Measurements from ENCODE around the gene KCNH2. TPM values are rescaled to one million over a fixed set of nuclear protein-coding genes. Genes with fewer than 3 reads are reported as not detected.
A peak's percentile ranks its signal among the peaks of the same experiment; 100 is the strongest.

KCNH2 gene
- total and polyA plus RNA-seq, 2 of the 8 experiments (the other 6 are each of a cell fraction or from before 2014, with no cell fraction given): 8.0 to 15.0 TPM

DNA sequence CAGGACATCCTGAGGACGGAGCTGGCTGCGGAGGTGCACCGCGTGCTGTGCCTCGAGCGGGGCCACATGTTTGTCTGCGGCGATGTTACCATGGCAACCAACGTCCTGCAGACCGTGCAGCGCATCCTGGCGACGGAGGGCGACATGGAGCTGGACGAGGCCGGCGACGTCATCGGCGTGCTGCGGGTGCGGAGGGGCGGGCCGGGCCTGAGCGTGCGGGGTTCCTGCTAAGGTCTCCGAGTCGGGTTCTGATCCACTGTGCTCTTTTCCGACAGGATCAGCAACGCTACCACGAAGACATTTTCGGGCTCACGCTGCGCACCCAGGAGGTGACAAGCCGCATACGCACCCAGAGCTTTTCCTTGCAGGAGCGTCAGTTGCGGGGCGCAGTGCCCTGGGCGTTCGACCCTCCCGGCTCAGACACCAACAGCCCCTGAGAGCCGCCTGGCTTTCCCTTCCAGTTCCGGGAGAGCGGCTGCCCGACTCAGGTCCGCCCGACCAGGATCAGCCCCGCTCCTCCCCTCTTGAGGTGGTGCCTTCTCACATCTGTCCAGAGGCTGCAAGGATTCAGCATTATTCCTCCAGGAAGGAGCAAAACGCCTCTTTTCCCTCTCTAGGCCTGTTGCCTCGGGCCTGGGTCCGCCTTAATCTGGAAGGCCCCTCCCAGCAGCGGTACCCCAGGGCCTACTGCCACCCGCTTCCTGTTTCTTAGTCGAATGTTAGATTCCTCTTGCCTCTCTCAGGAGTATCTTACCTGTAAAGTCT lies 35.8 kb upstream of the KCNH2 start (continued):
- TF ChIP-seq KDM4A (IDR thresholded peaks at IDR 0.05; ENCODE audit: low read depth, low read length, severe bottlenecking) (peak; percentile 27), CREB1 (IDR thresholded peaks at IDR 0.05) (peak; percentile 95), TAF1 (IDR thresholded peaks at IDR 0.05; ENCODE audit: low read depth, low read length) (no peak), RNF2 (IDR thresholded peaks at IDR 0.05; ENCODE audit: borderline replicate concordance, low read depth, low read length, missing control alignments, poor library complexity, severe bottlenecking) (no peak), CHD2 (IDR thresholded peaks at IDR 0.05; ENCODE audit: low read length) (no peak), RFX5 (IDR thresholded peaks at IDR 0.05; ENCODE audit: borderline replicate concordance, low read depth, low read length) (no peak), MAFK (IDR thresholded peaks at IDR 0.05; ENCODE audit: low read depth, low read length) (no peak), CBX5 (IDR thresholded peaks at IDR 0.05; ENCODE audit: low read depth, low read length) (no peak)
- TF ChIP-seq, protein P1, sequence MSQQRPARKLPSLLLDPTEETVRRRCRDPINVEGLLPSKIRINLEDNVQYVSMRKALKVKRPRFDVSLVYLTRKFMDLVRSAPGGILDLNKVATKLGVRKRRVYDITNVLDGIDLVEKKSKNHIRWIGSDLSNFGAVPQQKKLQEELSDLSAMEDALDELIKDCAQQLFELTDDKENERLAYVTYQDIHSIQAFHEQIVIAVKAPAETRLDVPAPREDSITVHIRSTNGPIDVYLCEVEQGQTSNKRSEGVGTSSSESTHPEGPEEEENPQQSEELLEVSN (IDR thresholded peaks at IDR 0.05): peak; percentile 91

All from H1 (cell line).